ENCODE results near the gene GTPBP2.

Gene GTPBP2

GRCh38 chr6:43584892-43585570, 44.0 kb downstream of the GTPBP2 start:
- Histone ChIP-seq H3K4me3 (ENCODE audit: low read depth, low read length) (no peak overlapping the region), H3K4me1 (ENCODE audit: control insufficient read depth, insufficient read depth, low read length) (no peaks in the 10 kb centered on the region), H3K36me3 (ENCODE audit: control insufficient read depth in 2 of 2, insufficient read depth in 1 of 2, low read length in 2 of 2) (peaks cover 68 to 72% of the 10 kb centered on the region in 2 experiments), H3K9me3 (ENCODE audit: control insufficient read depth, insufficient read depth, low read depth, low read length) (no peaks in the 10 kb centered on the region), H3K27ac (ENCODE audit: extremely low read depth, low read depth, low read length) (no peak overlapping the region)
- TF ChIP-seq ZNF221 (tag by site-specific recombination; IDR thresholded peaks at IDR 0.05; ENCODE audit: borderline replicate concordance) (no peak), ZNF664 (tag by site-specific recombination; IDR thresholded peaks at IDR 0.05) (no peak), ZNF354C (tag by site-specific recombination; IDR thresholded peaks at IDR 0.05; ENCODE audit: borderline replicate concordance, low read depth) (no peak), ZNF510 (tag by site-specific recombination; IDR thresholded peaks at IDR 0.05; ENCODE audit: insufficient replicate concordance) (no peak), ZNF140 (tag by site-specific recombination; IDR thresholded peaks at IDR 0.05) (no peak), ZBTB26 (tag by site-specific recombination; optimal IDR thresholded peaks at IDR 0.05) (no peak), ZFP3 (tag by site-specific recombination; IDR thresholded peaks at IDR 0.05; ENCODE audit: low read depth) (no peak), EGR2 (tag by site-specific recombination; IDR thresholded peaks at IDR 0.05; ENCODE audit: low read depth) (no peak), ZNF768 (tag by site-specific recombination; IDR thresholded peaks at IDR 0.05) (no peak), ZNF423 (tag by site-specific recombination; IDR thresholded peaks at IDR 0.05) (no peak), ZNF514 (tag by site-specific recombination; IDR thresholded peaks at IDR 0.05) (no peak), ZNF549 (tag by site-specific recombination; IDR thresholded peaks at IDR 0.05) (no peak), YY1 (tag by site-specific recombination; IDR thresholded peaks at IDR 0.05) (no peak), ZNF571 (tag by site-specific recombination; IDR thresholded peaks at IDR 0.05) (no peak), ZNF645 (tag by site-specific recombination; IDR thresholded peaks at IDR 0.05) (no peak), ZNF518A (tag by site-specific recombination; conservative IDR thresholded peaks at IDR 0.05; ENCODE audit: low read depth) (no peak)
- CTCF ChIA-PET, result interaction anchor here (0.7 kb wide), 1 partner anchor 23 kb away, joined by 3 read pairs; no protein-coding TSS in a partner anchor
- POLR2A ChIA-PET, result interaction anchor here (1.0 to 1.3 kb wide), 2 partner anchors 14 to 45 kb away, joined by 3 to 5 read pairs; partner anchors contain the start of gene GTPBP2

- CTCF ChIA-PET, result interaction anchor here (1.2 kb wide), 1 partner anchor 25 kb away, joined by 9 read pairs; no protein-coding TSS in a partner anchor
- Histone ChIP-seq H3K4me3 (ENCODE audit: low read depth, low read length) (no peak overlapping the region), H3K9me3 (ENCODE audit: control insufficient read depth, insufficient read depth, low read depth, low read length) (no peaks in the 10 kb centered on the region), H3K27ac (ENCODE audit: extremely low read depth, low read depth, low read length) (no peak overlapping the region), H3K36me3 (ENCODE audit: control insufficient read depth in 2 of 2, insufficient read depth in 1 of 2, low read length in 2 of 2) (peaks cover 48 to 58% of the 10 kb centered on the region in 2 experiments), H3K4me1 (ENCODE audit: control insufficient read depth, insufficient read depth, low read length) (0 out of 2 replicates have a peak, but pooled peaks cover 4% of the 10 kb centered on the region)
- POLR2A ChIA-PET, result interaction anchor here (0.5 kb wide), 1 partner anchor 15 kb away, joined by 5 read pairs; no protein-coding TSS in a partner anchor
- TF ChIP-seq ZFP41 (tag by site-specific recombination; IDR thresholded peaks at IDR 0.05; ENCODE audit: borderline replicate concordance) (no peak), YY2 (tag by site-specific recombination; IDR thresholded peaks at IDR 0.05) (no peak), ZNF10 (tag by site-specific recombination; IDR thresholded peaks at IDR 0.05) (no peak), ZNF394 (tag by site-specific recombination; IDR thresholded peaks at IDR 0.05; ENCODE audit: borderline replicate concordance) (no peak), PRDM1 (tag by site-specific recombination; IDR thresholded peaks at IDR 0.05) (no peak), ZNF26 (tag by site-specific recombination; IDR thresholded peaks at IDR 0.05) (no peak), ZNF155 (tag by site-specific recombination; IDR thresholded peaks at IDR 0.05) (no peak), ZNF19 (tag by site-specific recombination; IDR thresholded peaks at IDR 0.05; ENCODE audit: low read depth) (no peak)
Observed at GRCh38 chr6:43582911-43583310, 46.2 kb downstream of the GTPBP2 start.
